IPS DF 19.7 (cell line): Measurements from ENCODE around the gene TMEM89.

Experiments
- DNase-seq: peaks from one replicate; pipeline ENCODE4 v3.0.0-alpha.2; 2013; ENCODE audit warnings: low read depth, low spot score

TMEM89 gene, protein sequence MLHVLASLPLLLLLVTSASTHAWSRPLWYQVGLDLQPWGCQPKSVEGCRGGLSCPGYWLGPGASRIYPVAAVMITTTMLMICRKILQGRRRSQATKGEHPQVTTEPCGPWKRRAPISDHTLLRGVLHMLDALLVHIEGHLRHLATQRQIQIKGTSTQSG

DNA sequence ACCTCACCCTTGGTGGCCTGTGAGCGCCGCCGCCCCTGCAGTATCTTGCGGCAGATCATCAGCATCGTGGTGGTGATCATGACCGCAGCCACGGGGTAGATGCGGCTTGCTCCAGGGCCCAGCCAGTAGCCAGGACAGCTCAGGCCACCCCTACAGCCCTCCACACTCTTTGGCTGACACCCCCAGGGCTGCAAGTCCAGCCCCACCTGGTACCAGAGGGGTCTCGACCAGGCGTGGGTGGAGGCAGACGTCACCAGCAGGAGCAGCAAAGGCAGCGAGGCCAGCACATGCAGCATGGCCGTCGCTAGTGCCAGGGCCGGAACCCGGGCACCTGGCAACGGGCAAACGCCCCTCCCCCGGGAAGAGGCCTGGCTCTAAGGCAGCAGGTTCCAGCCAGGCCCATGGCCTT is at the start of gene TMEM89:
Gene TMEM89 (minus strand): TSS at position 309 of the 409 bp plus-strand sequence. CDS start 13 bp downstream, at position 296.
- no peak for DNase-seq

DNA sequence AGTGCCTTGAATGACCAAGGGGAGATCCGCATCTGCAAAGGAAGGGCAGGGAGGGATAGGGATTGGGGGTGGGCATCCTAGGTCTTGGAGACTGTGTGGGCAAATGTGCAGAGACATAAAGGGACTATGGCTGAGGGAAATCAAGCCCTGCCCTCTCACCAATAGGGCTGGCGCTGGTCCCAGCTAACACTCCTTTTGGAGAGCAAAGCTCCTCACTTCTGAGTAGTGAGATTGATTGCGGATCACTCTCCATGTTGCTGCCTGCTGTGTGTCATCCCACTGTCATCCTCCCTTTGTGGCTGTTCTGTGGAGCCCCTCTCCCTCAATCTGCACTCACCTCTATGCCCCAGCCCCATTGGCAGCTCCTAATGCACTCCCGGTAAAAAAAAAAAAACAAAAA is 43.4 kb upstream of the TMEM89 start:
- no peak for DNase-seq

DNA sequence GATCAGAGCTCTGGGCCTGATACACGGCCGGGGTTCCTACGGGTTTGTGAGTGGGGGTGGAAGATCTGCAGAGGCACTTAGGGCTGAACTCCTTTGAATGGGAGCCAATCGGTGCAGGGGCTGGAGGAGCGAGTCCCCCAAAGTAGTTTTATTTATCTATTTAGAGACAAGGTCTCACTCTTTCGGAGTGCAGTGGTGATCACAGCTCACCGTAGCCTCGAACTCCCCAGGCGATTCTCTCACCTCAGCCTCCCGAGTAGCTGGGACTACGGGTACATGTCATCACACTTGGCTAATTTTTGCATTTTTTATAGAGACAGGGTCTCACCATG is 42.7 kb upstream of the TMEM89 start:
- no peak for DNase-seq

DNA sequence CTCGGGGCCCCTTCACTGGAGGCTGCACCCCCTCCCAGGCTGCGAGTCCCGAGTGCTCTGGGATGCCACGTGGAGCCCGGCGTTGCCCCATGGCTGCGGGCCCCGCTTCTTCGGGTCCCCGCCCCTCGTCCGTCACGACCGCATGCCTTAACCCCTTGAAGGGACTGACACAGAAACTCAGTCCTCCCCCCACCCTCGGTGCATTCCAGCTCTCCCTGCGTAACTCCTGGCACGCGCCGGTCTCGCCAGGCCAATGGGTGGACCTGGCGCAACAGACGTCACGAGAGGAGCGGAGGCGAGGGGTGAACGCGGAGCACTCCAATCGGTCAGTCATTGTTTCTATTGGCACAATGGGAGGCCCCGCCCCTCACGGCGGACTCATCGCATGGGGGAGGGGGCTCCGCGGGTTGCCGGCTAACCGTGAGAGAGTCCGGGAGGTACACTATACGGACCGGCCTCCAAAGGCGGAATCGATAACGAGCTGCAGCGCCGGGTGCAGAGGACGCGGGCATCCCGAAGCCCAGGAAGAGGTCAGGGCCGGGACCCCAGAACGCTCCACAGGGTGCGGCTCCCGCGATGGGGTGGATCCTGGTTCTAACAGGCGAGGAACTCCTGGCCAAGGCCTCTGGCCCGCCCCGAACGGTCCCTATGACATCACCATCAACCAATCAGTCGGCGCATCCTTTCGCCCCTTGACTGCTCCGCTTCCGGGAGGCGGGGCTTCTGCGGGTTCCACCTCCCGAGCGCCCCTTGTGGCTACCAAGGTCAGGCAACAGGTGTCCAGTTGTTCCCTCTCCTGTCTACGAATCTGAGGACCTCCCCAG is 42.1 kb upstream of the TMEM89 start:
- peak; percentile 98 for DNase-seq

DNA sequence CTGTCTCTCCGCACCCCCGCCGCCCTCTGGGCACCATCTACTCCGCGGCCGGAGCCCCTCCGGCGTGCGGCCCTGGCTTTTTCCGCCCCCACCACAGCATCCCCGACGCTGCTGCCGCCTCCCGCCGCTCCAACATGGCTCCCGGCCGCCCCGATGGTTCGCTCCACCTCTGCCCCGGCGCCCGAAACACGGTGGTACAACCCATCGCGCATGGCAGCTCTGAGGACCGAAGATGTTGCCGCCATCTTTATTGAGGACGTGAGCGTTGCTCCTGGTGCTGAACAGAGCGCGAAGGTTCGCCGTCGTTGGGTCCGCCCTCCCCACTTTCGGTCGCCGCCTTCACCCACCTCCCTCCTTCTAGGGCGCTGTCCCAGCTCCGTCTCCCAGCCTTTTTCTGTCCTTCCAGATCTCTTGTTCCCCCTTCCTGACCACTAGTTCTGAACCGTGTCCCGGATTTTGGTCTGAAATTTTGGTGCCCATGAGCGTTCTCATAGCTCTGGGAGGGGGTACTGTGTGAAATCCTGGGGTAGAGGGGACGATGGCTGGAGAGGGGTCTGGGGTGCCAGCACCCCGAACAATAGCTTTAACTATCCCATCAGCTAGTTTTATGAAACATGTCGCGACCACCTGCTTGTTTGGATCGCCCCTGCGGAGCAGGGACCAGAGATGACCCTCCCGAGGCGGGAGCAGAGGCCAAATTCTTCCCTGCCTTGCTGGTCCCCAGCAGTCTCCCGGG is 41.4 kb upstream of the TMEM89 start, which contains the start of gene CELSR3:
Gene CELSR3 (minus strand): TSS at position 134 of the 736 bp plus-strand sequence. CDS start 252 bp downstream, outside the sequence.
- DNase-seq, result peak; percentile 78

DNA sequence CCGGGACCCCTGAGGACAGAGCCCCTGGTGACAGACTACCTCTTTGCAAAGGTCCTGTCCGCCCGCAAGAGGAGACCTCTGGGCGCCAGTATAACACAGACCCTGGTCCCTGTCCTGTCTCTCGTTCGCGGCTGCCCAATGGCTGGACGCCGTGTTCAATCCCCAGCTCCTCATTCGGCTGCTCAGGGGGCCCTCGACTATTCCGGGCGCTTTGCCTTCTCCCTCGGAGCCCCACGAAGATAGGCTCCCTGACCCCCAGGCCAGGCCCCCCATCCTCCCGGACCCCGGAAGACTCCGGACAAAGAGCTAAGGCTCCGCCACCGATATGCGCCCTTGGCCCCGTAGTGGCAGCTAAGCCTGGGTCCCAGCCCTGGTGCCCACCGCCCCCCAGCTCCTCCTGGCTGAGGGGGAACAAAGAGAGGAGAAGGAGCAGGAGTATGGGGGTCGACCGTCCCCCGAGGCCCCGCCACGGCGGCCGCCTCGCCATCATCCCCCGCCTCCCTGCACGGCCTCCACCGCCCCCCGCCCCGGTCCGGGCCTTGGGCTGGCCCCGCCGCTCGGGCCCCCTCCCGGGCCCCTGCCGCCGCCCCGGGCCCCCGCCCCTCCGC is 40.7 kb upstream of the TMEM89 start:
- no peak for DNase-seq

DNA sequence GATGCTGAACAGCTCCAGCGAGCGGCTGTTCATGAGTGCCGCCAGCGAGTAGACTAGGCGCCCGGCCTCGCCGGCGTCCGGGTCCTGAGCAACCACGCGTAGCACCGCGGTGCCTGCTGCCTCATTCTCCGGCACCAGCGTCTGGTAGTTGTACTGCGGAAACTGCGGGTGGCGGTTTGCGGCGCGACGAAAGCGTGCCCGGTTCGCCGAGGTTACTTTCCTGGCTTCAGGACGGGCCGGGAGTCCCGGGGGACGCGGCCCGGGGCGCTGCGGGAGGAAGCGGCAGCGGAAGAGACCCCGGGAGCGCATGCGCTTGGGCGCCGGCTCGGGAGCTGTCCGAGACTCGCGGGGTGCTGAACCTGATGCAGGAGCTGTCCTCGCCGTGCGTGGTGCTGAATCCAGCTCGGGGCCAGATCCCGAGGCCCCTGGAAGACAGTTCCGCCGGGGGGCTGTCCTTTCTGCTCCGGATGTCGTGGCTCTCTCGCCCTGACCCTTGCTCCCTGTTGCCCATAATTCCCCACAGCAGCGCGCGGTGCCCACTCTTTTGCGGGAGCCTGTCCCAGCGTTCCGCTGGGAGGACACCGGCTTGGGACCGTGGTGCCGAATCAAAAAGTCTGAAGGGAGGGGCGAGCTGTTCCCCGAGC is 40.1 kb upstream of the TMEM89 start:
- DNase-seq, result no peak

DNA sequence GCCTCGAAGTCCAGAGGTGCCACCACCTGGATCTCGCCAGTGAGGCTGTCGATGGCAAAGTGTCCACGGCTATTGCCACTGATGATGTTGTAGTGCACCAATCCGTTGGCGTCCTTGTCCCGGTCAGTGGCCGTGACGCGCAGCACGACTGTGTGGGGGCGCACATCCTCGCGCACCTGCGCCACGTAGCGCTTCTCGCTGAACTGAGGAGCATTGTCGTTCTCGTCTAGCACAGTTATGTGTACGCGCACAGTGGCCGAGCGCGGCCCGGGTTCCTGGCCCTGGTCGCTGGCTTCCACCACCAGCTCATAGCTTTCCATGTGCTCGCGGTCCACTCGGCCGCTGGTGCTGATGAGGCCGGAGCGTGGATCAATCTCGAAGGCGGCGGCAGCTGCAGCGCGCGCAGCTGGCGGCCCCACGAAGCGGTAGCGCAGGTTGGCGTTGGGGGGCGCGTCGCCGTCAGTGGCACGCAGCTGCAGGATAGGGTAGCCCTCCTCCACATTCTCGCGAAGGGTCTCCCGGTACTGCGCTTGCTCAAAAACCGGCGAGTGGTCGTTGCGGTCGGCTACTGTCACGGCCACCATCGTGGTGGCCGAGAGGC is 39.3 kb upstream of the TMEM89 start:
- DNase-seq, result no peak

DNA sequence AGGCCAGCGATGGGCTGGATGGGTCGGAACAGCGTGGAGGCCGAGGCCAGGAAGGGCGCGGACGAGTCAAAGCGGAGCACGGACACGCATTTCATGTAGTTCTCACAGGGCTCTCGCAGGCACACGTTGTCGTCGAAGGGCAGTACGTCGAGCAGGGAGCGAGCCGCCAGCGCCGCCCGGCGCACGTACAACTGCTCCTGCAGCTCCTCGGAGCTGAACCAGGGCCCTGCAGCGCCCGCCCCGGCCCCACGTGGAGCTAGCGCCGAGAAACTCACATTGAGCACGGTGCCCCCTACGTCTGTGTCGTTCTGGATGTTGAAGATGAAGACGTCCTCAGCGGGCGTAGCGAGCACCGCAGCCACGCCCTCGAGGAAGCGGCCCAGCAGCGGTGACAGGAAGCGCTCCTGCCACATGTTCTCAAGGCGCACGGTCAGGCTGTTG is 35.3 kb upstream of the TMEM89 start:
- no peak for DNase-seq

DNA sequence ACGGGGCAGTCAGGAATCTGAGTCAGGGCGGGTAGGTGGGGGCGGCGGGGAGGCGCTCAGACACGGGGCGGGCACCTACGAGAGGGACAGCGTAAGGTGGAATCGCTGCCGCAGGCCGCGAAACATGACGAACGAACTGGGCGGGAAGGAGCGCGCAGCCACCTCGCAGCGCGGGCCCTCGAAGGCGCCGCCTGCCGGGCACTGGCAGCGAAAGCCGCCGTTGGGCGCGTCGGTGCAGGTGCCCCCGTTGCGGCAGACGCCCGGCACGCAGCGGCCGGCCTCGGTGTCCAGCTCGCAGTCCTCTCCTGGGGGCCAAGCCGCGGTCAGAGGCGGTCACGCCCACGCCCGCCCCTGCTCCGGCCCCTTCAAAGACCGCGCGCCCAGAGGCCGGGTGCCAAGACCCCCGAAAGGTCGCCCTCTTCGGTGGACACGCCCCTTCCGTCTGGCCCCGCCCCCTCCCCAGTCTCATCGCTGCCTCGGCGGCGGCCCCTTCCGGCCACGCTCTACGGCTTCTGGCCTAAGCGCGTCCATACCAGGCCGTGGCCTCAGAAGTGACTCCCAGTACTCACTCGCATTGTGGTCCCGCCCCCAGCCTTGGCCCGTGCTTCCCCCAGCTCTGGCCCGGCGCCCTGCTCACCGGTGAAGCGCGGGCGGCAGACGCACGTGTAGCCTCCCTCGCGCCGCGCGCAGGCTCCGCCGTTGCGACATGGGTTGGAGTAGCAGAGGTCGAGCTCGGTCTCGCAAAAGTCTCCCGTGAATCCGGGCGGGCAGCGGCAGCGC is 34.7 kb upstream of the TMEM89 start:
- no peak for DNase-seq

DNA sequence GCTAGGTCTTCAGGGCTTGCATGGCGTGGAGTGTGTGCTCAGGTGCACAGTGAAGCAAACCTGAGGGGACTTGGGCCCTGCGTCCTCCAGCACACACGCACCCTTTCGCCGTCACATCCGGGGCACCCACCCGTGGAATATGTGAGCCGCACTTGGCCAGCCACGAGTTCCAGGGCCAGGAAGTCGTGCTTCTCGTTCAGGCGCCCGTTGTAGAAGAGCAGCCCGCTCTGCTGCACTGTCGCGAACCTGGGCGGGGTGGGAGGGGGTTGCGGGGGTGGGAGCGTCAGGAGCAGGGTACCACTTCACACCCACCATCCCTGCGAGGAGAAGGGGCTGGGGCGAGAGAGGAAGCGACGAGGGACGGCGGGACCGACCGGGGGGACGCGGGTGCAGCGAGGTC is 34.0 kb upstream of the TMEM89 start:
- DNase-seq, result no peak

DNA sequence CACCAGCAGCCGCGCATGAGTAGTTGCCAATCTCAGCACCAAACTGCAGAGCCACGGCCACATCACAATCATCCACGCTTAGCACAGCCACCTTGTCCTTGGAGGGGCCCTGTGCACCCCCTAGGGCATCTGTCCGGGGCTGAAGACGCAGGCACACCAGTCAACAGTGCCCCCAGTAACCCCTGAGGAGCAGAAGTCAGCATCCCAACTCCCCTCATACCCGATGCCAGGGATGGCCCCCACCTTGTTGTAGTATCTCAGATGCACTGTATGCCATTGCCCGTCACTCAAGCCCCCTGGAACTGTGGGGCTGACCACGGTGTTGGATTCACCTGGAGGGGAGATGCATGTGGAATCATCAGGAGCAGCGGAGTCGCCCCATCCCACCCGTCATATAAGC is 33.5 kb upstream of the TMEM89 start:
- DNase-seq, result no peak

DNA sequence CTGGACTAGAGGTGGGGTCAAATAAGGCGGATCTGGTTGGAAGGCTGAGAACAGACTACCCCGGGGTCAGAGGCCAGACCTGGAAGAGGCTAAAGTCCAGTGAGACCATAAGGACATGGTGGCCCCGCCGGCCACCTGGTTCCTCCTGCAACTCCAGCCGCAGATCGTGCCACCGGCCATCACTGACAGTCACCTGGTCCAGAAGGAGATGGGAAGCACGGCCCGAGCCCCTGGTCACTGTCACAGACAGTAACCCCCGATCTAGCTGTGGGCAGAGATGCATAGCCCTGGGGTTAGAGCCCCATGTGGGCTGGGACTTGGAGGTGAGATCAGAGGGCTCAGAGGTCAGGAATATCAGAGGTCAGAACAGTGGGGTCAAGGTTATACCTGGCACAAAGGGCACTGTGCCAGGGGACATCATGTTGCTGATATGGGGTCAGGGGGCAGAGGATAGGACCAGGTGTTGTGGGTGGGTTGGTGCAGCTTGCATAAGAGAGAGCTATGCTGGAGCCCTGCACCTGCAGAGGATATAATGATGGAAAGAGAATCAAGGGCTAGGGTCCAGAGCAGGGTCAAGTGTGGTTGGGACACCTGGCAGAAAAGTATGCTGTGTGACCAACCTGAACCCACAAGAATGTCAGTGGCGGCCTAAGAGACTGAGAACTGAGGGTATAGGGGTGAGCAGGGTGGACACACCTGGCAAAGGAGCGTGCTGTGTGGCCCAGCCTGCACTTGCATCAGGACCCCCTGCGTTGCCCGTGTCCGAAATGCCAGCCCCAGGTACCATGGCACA is 31.6 kb upstream of the TMEM89 start:
- DNase-seq, result no peak

DNA sequence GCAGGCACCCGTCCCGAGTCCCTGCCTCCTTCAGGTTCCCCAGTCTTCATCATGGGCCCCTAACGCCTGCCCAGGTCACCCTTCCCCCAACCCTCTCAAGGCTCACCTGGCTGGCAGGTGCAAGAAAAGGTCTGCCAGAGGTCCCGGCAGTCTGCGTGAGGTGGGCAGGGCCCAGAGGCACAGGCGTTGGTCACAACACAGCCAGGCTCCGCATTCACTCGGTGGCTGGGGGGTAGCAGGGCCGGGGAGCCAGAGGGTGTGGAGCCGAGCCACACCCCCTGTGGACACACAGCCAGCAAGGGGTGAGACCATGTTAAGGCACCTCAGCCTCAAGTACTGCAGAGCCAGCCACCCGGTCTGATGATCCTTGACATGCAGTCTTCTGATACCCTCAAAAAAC is 30.2 kb upstream of the TMEM89 start:
- DNase-seq, result no peak

DNA sequence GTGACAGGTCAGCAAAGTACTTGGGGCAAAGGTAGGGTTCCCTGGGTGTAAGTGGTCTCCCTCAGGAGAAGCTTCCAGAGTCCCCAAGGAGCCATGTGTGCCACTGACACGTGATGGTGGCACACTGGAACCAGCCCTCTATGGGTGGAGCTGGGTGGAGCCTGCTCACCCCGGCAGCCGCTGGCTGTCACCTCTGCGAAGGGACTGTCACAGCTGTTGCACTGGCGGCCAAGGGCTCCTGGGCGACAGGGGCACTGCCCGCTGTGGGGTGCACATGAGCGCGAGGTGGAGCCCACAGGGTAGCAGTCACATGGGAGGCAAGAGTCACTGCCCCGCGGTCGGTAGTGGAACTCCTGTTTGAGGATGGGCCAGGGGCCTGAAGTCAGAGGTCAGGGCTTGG is 29.2 kb upstream of the TMEM89 start:
- DNase-seq, result no peak

DNA sequence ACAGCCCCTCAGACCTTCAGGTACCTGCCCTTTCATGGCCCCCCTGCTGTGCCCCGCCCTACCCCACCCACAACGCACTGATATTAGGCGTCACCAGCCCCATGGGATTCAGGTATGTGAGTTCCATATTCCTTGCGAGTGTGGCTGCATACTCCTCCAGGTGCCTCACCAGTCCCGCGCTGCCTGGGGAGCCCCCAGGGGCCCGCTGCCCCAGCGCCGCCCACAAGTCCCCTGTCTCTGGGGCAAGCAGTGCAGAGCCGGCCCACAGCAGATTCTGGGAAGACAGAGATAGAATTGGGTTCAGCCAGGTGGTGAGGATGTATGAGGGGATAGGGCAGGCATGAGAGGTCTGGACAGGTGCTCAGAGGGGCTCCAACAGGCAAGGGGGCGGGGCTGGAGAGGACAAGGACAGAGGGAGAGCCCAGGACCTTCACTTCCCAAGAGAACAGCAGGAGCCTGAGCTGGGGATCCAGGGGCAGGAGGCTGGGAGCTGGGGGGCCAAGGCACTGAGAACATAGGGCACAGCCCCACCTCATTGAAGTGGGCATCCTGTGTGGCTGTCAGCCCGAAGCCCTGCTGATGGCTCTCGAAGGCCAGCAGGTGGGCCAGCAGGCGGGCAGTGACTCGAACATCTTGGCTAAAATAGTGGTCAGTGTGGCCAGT is 26.8 kb upstream of the TMEM89 start:
- no peak for DNase-seq

DNA sequence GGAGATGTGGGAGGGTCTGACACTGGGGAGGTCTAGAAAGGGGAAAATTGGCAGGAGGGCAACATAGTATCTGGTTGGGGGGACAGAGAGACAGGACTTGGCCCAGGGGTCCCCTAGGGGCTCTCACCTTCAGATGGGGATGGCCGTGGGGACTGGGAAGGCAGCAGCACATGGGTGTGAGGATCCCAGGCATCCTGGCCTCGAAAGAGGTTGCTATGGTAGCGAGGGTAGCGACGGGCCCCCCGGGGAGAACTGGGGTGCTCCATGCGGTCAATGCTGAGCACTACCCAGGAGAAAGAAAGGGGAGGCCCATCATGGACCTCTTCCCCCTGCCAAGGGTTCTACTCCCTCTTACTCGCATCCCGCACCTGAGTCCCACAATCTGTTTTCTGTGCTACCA is 26.1 kb upstream of the TMEM89 start:
- DNase-seq, result no peak

DNA sequence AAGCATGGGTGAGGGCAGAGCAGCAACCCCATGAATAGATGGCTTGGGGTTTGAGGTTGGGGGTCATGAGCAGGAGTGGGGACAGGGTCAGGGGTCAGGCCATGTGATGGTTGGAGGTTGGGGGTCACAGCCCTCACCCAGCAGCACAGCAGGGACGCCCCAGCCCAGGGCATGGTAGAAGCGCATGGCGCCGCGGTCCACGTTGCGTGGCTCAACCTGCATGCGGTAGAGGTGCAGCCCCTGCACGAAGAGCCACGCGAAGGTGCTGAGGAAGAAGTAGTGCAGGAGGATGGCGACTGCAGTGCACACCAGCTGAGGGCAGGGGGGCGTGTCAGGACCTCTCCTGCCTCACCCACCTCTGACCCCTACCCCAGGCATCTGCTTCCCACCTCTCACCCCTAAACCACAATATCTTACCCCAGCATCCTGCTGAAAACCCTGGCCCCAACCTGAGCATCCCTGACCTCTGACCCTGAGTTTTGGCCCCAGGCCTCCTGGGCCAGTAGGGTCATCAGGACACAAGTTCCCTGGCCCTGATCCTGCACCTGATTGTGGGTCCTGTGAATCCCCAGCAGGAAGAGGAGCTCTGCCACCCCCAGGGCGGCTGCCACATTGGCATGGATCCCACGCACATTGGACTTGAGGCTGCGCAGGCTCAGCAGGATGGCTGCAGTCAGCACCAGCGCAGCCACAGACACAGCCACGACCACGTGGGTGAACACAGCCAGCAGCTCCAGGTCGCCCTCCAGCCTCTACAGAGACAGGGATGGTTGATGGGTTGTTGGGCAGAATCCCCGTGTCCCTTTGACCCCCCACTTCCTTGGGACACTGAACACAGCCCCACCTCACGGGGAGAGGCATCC is 23.6 kb upstream of the TMEM89 start:
- no peak for DNase-seq
